Glutamatergic neuron (in vitro differentiated cells): ENCODE data around the gene CFAP61. TPM values are rescaled to one million over a fixed set of nuclear protein-coding genes. Genes with fewer than 3 reads are reported as not detected.

Experiments used
- DNase-seq: peaks from one replicate; pipeline ENCODE4 v3.0.0; 2022
- H3K27ac Mint-ChIP-seq: one replicate; pipeline ENCODE4 v1.8.0; 2020; ENCODE audit warnings: mild to moderate bottlenecking, mixed read lengths, inconsistent platforms; ENCODE audit not compliant: unreplicated experiment
- H3K27me3 Mint-ChIP-seq: one replicate; pipeline ENCODE4 v1.8.0; 2020; ENCODE audit warnings: mild to moderate bottlenecking, moderate library complexity, mixed read lengths, inconsistent platforms; ENCODE audit not compliant: unreplicated experiment
- H3K36me3 Mint-ChIP-seq: one replicate; pipeline ENCODE4 v1.8.0; 2020; ENCODE audit warnings: mild to moderate bottlenecking, mixed read lengths, inconsistent platforms; ENCODE audit not compliant: unreplicated experiment
- H3K4me1 Mint-ChIP-seq: one replicate; pipeline ENCODE4 v1.8.0; 2020; ENCODE audit warnings: mild to moderate bottlenecking, low read depth, mixed read lengths, inconsistent platforms; ENCODE audit not compliant: unreplicated experiment
- H3K4me3 Mint-ChIP-seq: one replicate; pipeline ENCODE4 v1.8.0; 2020; ENCODE audit warnings: mild to moderate bottlenecking, mixed read lengths, inconsistent platforms; ENCODE audit not compliant: unreplicated experiment
- H3K9me3 Mint-ChIP-seq: one replicate; pipeline ENCODE4 v1.8.0; 2020; ENCODE audit warnings: mild to moderate bottlenecking, moderate library complexity, mixed read lengths, inconsistent platforms; ENCODE audit not compliant: unreplicated experiment
- total RNA-seq: library from RNA; stranded (reverse); fragmentation: NEBNext Ultra II Directional; extraction: Animal tissue kit (Norgen Biotek cat#: 25700); gene quantifications from one replicate; pipeline ENCODE4 v1.2.1, GENCODE V29; 2021; ENCODE audit not compliant: unreplicated experiment
- TF ChIP-seq, protein P1 (sequence below): fragments of 200-600 bp; sonication (generic); IDR thresholded peaks from one replicate; pipeline ENCODE4 v1.5.0; 2021; ENCODE audit not compliant: partially characterized antibody, unreplicated experiment

CFAP61 gene
- total RNA-seq, 1 donor from 2014 or later: 5.0 TPM

DNA sequence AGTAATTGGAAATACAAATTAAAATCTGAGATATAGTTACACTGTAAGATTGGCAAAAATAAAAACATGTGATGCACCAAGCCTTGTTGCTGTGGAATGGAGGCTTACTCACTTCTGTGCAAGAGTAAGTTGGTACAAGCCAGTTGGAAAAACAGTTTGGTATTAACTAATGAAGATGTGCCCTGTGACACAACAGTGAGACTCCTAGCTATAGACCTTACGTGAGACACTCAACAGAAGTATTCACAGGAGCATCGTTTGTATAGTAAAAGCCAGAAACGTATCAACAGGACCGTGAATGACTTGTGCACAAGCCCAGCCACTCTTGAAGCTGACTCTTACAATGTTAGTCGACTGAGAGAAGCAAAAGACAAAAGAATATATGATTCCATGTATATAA is 20.5 kb upstream of the CFAP61 start:
- no peaks in the 10 kb centered on the region for H3K9me3 Mint-ChIP-seq
- H3K4me3 Mint-ChIP-seq: no peak overlapping the region
- H3K4me1 Mint-ChIP-seq: no peaks in the 10 kb centered on the region
- DNase-seq: no peak
- TF ChIP-seq, protein P1, sequence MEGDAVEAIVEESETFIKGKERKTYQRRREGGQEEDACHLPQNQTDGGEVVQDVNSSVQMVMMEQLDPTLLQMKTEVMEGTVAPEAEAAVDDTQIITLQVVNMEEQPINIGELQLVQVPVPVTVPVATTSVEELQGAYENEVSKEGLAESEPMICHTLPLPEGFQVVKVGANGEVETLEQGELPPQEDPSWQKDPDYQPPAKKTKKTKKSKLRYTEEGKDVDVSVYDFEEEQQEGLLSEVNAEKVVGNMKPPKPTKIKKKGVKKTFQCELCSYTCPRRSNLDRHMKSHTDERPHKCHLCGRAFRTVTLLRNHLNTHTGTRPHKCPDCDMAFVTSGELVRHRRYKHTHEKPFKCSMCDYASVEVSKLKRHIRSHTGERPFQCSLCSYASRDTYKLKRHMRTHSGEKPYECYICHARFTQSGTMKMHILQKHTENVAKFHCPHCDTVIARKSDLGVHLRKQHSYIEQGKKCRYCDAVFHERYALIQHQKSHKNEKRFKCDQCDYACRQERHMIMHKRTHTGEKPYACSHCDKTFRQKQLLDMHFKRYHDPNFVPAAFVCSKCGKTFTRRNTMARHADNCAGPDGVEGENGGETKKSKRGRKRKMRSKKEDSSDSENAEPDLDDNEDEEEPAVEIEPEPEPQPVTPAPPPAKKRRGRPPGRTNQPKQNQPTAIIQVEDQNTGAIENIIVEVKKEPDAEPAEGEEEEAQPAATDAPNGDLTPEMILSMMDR: no peak
- H3K27ac Mint-ChIP-seq: no peak overlapping the region
- H3K36me3 Mint-ChIP-seq: no peaks in the 10 kb centered on the region
- H3K27me3 Mint-ChIP-seq: no peaks in the 10 kb centered on the region

DNA sequence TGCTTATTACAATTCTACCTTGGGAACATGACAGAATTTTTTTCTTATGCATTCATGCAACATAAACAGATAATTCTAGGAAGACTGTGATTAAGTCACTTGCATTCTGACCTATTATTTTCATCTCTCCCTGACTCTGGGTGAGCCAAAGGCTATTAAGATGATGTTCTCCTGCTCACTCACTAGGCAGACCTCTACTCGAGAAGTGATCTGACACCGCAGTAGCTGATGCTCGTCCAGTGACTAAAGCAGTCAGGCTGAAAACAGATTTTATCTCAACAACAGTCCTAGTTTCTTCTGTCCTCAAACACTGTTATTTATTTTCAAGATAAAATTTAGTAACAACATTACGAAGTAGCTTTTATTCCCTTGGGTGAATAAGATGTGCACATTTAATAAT is 17.8 kb upstream of the CFAP61 start:
- no peak overlapping the region for H3K4me3 Mint-ChIP-seq
- no peaks in the 10 kb centered on the region for H3K36me3 Mint-ChIP-seq
- DNase-seq: no peak
- no peak overlapping the region for H3K27ac Mint-ChIP-seq
- peaks cover 4% of the 10 kb centered on the region for H3K4me1 Mint-ChIP-seq
- H3K27me3 Mint-ChIP-seq: no peaks in the 10 kb centered on the region
- H3K9me3 Mint-ChIP-seq: no peaks in the 10 kb centered on the region
- TF ChIP-seq, protein P1: no peak

DNA sequence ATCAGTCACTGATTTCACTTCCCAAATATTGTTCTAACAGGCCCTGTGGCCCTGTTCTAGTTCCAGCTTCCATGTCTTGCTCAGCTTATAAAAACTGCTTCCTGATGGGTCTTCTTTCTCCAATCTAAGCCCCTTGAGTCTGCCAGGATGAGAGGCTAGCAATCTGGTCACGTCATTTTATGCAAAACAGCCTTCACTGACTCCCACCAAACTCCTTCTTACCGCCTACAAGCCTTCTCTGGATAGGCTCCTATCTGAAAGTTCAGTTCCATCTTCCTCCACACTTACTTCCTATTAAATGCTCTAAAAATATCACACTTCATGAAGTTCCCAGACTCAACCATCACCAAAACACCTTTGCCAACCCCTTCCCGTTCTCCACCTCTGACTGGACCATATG is 15.6 kb upstream of the CFAP61 start:
- no peak for DNase-seq
- TF ChIP-seq, protein P1: no peak
- no peak overlapping the region for H3K4me3 Mint-ChIP-seq

DNA sequence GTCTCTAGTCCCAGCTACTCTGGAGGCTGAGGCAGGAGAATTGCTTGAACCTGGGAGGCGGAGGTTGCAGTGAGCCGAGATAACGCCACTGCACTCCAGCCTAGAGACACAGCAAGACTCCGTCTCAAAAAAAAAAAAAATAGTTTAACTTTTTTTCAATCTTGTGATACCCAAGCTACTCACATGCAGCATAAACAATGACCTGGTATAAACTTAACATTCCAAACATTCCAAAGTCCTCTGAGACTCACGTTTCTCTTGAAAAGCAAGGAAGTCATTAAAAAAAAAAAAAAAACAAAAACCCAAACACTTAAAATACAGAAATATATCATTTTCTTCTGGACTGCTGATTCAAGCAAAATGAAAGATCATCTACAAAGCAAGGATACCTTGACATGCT is 14.4 kb upstream of the CFAP61 start:
- Mint-ChIP-seq H3K4me3 (no peak overlapping the region), H3K27ac (no peak overlapping the region), H3K4me1 (peaks cover 4% of the 10 kb centered on the region), H3K27me3 (no peaks in the 10 kb centered on the region), H3K36me3 (no peaks in the 10 kb centered on the region), H3K9me3 (no peaks in the 10 kb centered on the region)
- TF ChIP-seq, protein P1: no peak
- DNase-seq: no peak

More for the DNA sequence above, 15.6 kb upstream of the CFAP61 start:
- no peaks in the 10 kb centered on the region for H3K27me3 Mint-ChIP-seq
- peaks cover 4% of the 10 kb centered on the region for H3K4me1 Mint-ChIP-seq
- no peak overlapping the region for H3K27ac Mint-ChIP-seq
- no peaks in the 10 kb centered on the region for H3K9me3 Mint-ChIP-seq
- H3K36me3 Mint-ChIP-seq: no peaks in the 10 kb centered on the region

DNA sequence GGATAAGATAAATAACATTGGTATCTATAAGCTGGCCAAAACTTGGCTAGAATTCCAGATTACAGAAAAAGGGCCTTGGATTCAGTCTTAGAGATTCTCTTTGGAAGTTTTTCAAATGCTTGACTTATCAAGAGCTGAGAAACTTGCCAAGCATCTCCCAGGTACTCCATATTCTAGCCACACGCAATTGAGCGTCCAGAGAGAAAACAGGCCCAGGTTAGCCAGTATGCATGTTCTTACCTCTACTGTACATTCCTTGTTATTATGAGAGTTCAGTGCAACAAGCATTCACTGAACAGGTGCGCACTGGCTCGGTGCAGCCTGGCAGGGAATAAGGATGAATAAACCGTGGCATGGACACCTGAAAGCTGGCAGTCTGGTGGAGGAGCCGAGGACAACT is 13.7 kb upstream of the CFAP61 start:
- H3K36me3 Mint-ChIP-seq: no peaks in the 10 kb centered on the region
- DNase-seq: no peak
- H3K4me3 Mint-ChIP-seq: no peak overlapping the region
- peaks cover 4% of the 10 kb centered on the region for H3K4me1 Mint-ChIP-seq
- no peak overlapping the region for H3K27ac Mint-ChIP-seq
- H3K27me3 Mint-ChIP-seq: no peaks in the 10 kb centered on the region
- H3K9me3 Mint-ChIP-seq: no peaks in the 10 kb centered on the region
- TF ChIP-seq, protein P1: no peak
